B cell (primary cell): ENCODE data around the gene DAG1. TPM values are rescaled to one million over a fixed set of nuclear protein-coding genes. Genes with fewer than 3 reads are reported as not detected.

ENCODE experiments used
- ATAC-seq: fragments of 200-7000 bp; cut with Tn5 transposase; one replicate; pipeline ENCODE4 v1.10.0; 2021; ENCODE audit warnings: low read depth, mild to moderate bottlenecking, moderate number of reproducible peaks, moderate library complexity
- CTCF ChIA-PET: fragments of 350-600 bp; sonication (Branson Sonifier 250); formaldehyde crosslinking; loops from one replicate; lab custom pipeline; 2021; ENCODE audit warnings: antibody characterized with exemption, inconsistent platforms; lab: Charles Lee
- POLR2A ChIA-PET: fragments of 350-600 bp; sonication (Branson Sonifier 250); formaldehyde crosslinking; loops from one replicate; lab custom pipeline; 2021; ENCODE audit warnings: antibody characterized with exemption; lab: Charles Lee
- DNase-seq: peaks from one replicate; pipeline ENCODE4 v3.0.0; 2013
- H2AFZ ChIP-seq: 2 replicates; pipeline ENCODE4 v1.6.1; 2012; ENCODE audit warnings: mild to moderate bottlenecking, low read depth, low read length; ENCODE audit not compliant: insufficient read depth, poor library complexity, severe bottlenecking
- H3K27ac ChIP-seq, 2 donors: 1 replicate in 1 of 2; 2 replicates in 1 of 2; pipeline ENCODE4 v1.5.1; 2012 to 2013; ENCODE audit warnings: low read length in 2 of 2, mild to moderate bottlenecking in 2 of 2, moderate library complexity in 1 of 2
- H3K27me3 ChIP-seq, 4 experiments: fragments of 200-600 bp in 1 of 4; sonication (generic) in 1 of 4; replicated peaks in 1 of 4; 1 replicate in 2 of 4; 2 replicates in 2 of 4; pipeline versions ENCODE4 v1.6.1 to v1.7.0; 2013 to 2016; ENCODE audit warnings: low read length in 3 of 4, mild to moderate bottlenecking in 2 of 4, mixed read lengths in 1 of 4, moderate library complexity in 1 of 4; ENCODE audit not compliant: insufficient read depth in 4 of 4, control insufficient read depth in 3 of 4; ENCODE audit errors: control extremely low read depth in 1 of 4
- H3K36me3 ChIP-seq, 2 experiments: replicated peaks in 1 of 2; 1 replicate in 1 of 2; 2 replicates in 1 of 2; pipeline versions ENCODE4 v1.6.1 to v1.7.1; 2013; ENCODE audit warnings: low read length in 1 of 2; ENCODE audit not compliant: insufficient read depth in 2 of 2, control insufficient read depth in 1 of 2; ENCODE audit errors: control extremely low read depth in 1 of 2, extremely low read depth in 1 of 2
- H3K4me1 ChIP-seq, 2 donors: fragments of 200-600 bp in 1 of 2; sonication (generic) in 1 of 2; 1 replicate in 1 of 2; 2 replicates in 1 of 2; pipeline versions ENCODE4 v1.5.1 to v1.6.1; 2013 to 2017; ENCODE audit warnings: low read length in 2 of 2; ENCODE audit not compliant: control insufficient read depth in 2 of 2, insufficient read depth in 2 of 2
- H3K4me2 ChIP-seq: replicated peaks from 2 replicates; pipeline ENCODE3; 2012; ENCODE audit warnings: mild to moderate bottlenecking, low read depth, low read length; ENCODE audit not compliant: poor library complexity, severe bottlenecking
- H3K4me3 ChIP-seq, 5 experiments: fragments of 200-600 bp in 1 of 5; sonication (generic) in 1 of 5; 1 replicate in 3 of 5; 2 replicates in 2 of 5; pipeline versions ENCODE4 v1.5.1 to v1.7.0; 2011 to 2016; ENCODE audit warnings: low read length in 4 of 5, mild to moderate bottlenecking in 4 of 5, low read depth in 2 of 5, control low read depth in 1 of 5, moderate library complexity in 1 of 5; ENCODE audit not compliant: insufficient read depth in 1 of 5; ENCODE audit errors: control extremely low read depth in 1 of 5, extremely low read depth in 1 of 5
- H3K79me2 ChIP-seq: fragments of 200-600 bp; sonication (generic); one replicate; pipeline ENCODE4 v1.6.0; 2016; ENCODE audit warnings: low read length; ENCODE audit not compliant: control insufficient read depth, insufficient read depth
- H3K9ac ChIP-seq: fragments of 200-600 bp; sonication (generic); 2 replicates; pipeline ENCODE4 v1.6.1; 2017; ENCODE audit warnings: mild to moderate bottlenecking, low read length, moderate library complexity
- H3K9me3 ChIP-seq, 3 donors: one replicate each; pipeline versions ENCODE4 v1.6.1 to v1.7.1; 2013; ENCODE audit warnings: low read length in 2 of 3; ENCODE audit not compliant: control insufficient read depth in 2 of 3, insufficient read depth in 1 of 3; ENCODE audit errors: control extremely low read depth in 1 of 3
- H4K20me1 ChIP-seq: 2 replicates; pipeline ENCODE4 v1.6.0; 2012; ENCODE audit warnings: mild to moderate bottlenecking, low read length; ENCODE audit not compliant: insufficient read depth, control insufficient read depth, poor library complexity, severe bottlenecking
- H3K27ac Mint-ChIP-seq: one replicate; pipeline ENCODE4 v1.8.0; 2021; ENCODE audit warnings: mixed read lengths
- H3K27me3 Mint-ChIP-seq: one replicate; pipeline ENCODE4 v1.8.0; 2021; ENCODE audit warnings: mixed read lengths
- H3K4me1 Mint-ChIP-seq: one replicate; pipeline ENCODE4 v1.8.0; 2021; ENCODE audit warnings: mixed read lengths
- H3K4me3 Mint-ChIP-seq: one replicate; pipeline ENCODE4 v1.8.0; 2021; ENCODE audit warnings: mixed read lengths
- H3K9me3 Mint-ChIP-seq: one replicate; pipeline ENCODE4 v1.8.0; 2022; ENCODE audit warnings: mixed read lengths; ENCODE audit not compliant: insufficient read depth
- EZH2 ChIP-seq: IDR thresholded peaks from 2 replicates; pipeline ENCODE4 v1.6.1; 2012; ENCODE audit warnings: borderline replicate concordance, low read depth, mild to moderate bottlenecking, moderate library complexity, low read length; ENCODE audit not compliant: insufficient read depth, poor library complexity, severe bottlenecking
- WGBS: methylation state at CpG from one replicate; pipeline ENCODE4 v1.1.5; 2013; ENCODE audit warnings: missing lambda C conversion rate; ENCODE audit not compliant: insufficient coverage; 5-methylcytosine and 5-hydroxymethylcytosine counted together
- intact Hi-C: fragments of 100-400 bp; cut with micrococcal nuclease; formaldehyde crosslinking; loops from one replicate; pipeline ENCODE4 v1.10.0; 2022
- polyA plus RNA-seq: library from polyadenylated mRNA; depleted of rRNA; stranded (reverse); fragments of >200 nt; gene quantifications from 2 replicates; pipeline ENCODE4 v1.2.3, GENCODE V29; 2012
- total RNA-seq, 2 donors: library from RNA; stranded (reverse); fragments of 120-200 nt in 1 of 2; gene quantifications; 1 replicate in 1 of 2; 2 replicates in 1 of 2; pipeline versions ENCODE4 v1.2.3 to v1.2.4, GENCODE V29; 2013 to 2022
- TF ChIP-seq, protein P1 (sequence below): fragments of 200-600 bp; IDR thresholded peaks from one replicate; pipeline ENCODE4 v1.8.0; 2022; ENCODE audit warnings: antibody characterized with exemption, mild to moderate bottlenecking

DAG1 gene
- total and polyA plus RNA-seq, 2 donors (not counting 1 experiment from before 2014, with no cell fraction given) = 9.6 to 27.2 TPM

DNA sequence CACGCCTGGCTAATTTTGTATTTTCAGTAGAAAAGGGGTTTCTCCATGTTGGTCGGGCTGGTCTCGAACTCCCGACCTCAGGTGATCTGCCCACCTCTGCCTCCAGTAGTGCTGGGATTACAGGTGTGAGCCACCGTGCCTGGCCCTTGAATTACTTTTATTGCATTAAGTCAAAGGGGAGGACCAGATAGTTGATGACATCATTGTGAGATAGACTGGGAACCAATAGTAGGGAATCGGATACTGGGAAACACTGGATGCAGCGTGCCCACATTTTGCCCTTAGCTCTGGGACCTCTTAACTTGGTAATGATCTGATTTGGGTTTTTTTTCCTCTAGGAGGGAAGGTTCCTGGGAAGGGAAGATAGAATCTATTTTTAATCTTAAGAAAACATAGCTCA, 19.2 kb downstream of the DAG1 start:
- H3K36me3 ChIP-seq = peaks cover 2 to 4% of the 10 kb centered on the region in 2 experiments
- H4K20me1 ChIP-seq = peaks cover 21% of the 10 kb centered on the region
- peaks cover 6% of the 10 kb centered on the region for H3K4me1 Mint-ChIP-seq
- H3K27ac Mint-ChIP-seq = no peak overlapping the region
- H3K4me2 ChIP-seq = no peak overlapping the region
- H3K9ac ChIP-seq = no peak overlapping the region
- H3K4me3 ChIP-seq = no peak overlapping the region
- H3K79me2 ChIP-seq = peaks cover 82% of the 10 kb centered on the region
- CTCF ChIA-PET = interaction anchor here (0.6 kb wide), 1 partner anchor 238 kb away, joined by 4 read pairs; no protein-coding TSS in a partner anchor
- no peaks in the 10 kb centered on the region for H3K27me3 ChIP-seq
- no peak for DNase-seq
- H3K9me3 ChIP-seq = no peaks in the 10 kb centered on the region
- intact Hi-C loops = no loop called here
- no peaks in the 10 kb centered on the region for H3K4me1 ChIP-seq
- no peak overlapping the region for H2AFZ ChIP-seq
- no peak overlapping the region for H3K4me3 Mint-ChIP-seq
- no peak for ATAC-seq
- H3K9me3 Mint-ChIP-seq = no peaks in the 10 kb centered on the region
- 96% methylated on average over 6 of the region's 7 CpGs for WGBS
- H3K27me3 Mint-ChIP-seq = no peaks in the 10 kb centered on the region
- no peak for TF ChIP-seq EZH2
- TF ChIP-seq, protein P1, sequence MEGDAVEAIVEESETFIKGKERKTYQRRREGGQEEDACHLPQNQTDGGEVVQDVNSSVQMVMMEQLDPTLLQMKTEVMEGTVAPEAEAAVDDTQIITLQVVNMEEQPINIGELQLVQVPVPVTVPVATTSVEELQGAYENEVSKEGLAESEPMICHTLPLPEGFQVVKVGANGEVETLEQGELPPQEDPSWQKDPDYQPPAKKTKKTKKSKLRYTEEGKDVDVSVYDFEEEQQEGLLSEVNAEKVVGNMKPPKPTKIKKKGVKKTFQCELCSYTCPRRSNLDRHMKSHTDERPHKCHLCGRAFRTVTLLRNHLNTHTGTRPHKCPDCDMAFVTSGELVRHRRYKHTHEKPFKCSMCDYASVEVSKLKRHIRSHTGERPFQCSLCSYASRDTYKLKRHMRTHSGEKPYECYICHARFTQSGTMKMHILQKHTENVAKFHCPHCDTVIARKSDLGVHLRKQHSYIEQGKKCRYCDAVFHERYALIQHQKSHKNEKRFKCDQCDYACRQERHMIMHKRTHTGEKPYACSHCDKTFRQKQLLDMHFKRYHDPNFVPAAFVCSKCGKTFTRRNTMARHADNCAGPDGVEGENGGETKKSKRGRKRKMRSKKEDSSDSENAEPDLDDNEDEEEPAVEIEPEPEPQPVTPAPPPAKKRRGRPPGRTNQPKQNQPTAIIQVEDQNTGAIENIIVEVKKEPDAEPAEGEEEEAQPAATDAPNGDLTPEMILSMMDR = no peak
- H3K27ac ChIP-seq = no peak overlapping the region
- POLR2A ChIA-PET = interaction anchor here (0.9 kb wide), 1 partner anchor 10 kb away, joined by 5 read pairs; no protein-coding TSS in a partner anchor

DNA sequence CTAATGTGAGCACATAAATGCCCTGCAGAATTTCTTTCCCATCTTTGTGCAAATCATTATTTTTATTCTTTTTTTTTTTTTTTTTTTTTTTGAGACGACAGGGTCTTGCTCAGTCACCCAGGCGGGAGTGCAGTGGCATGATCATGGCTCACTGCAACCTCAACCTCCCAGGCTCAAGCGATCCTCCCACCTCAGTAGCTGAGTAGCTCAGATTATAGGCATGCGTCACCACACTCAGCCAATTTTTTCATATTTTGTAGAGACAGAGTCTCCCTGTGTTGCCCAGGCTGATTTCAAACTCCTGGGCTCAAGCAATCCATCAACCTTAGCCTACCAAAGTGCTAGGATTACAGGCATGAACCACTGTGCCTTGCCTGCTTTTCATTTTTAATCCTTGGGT, 22.9 kb downstream of the DAG1 start:
- Mint-ChIP-seq H3K4me1 (peaks cover 12% of the 10 kb centered on the region), H3K27ac (no peak overlapping the region), H3K4me3 (no peak overlapping the region), H3K27me3 (no peaks in the 10 kb centered on the region), H3K9me3 (no peaks in the 10 kb centered on the region)
- DNase-seq (no peak), ATAC-seq (no peak)
- Histone ChIP-seq H4K20me1 (peaks cover 15% of the 10 kb centered on the region), H3K4me1 (peaks cover 8 to 9% of the 10 kb centered on the region in 2 donors), H3K79me2 (peaks cover 77% of the 10 kb centered on the region), H3K4me3 (no peak overlapping the region), H3K27ac (no peak overlapping the region), H3K9ac (no peak overlapping the region), H2AFZ (no peak overlapping the region), H3K9me3 (no peaks in the 10 kb centered on the region), H3K27me3 (no peaks in the 10 kb centered on the region), H3K36me3 (peaks cover 2 to 4% of the 10 kb centered on the region in 2 experiments), H3K4me2 (no peak overlapping the region)
- 100% methylated on average over 3 of the region's 4 CpGs for WGBS
- intact Hi-C loops = no loop called here
- POLR2A ChIA-PET = interaction anchor here (0.7 kb wide), 1 partner anchor 29 kb away, joined by 8 read pairs; no protein-coding TSS in a partner anchor
- no peak for TF ChIP-seq EZH2
- TF ChIP-seq, protein P1 = no peak
- CTCF ChIA-PET = no interaction called here
